ENCODE results near the gene TMEM187. TPM values are rescaled to one million over a fixed set of nuclear protein-coding genes. Genes with fewer than 3 reads are reported as not detected.

TMEM187 gene
- total and polyA plus RNA-seq, 12 donors = 4.0 to 29.2 (median 12.9) TPM

GRCh38 chrX:153953342-153953830, 19.2 kb upstream of the TMEM187 start:
- H3K27me3 ChIP-seq = no peaks in the 10 kb centered on the region
- peaks cover 0 to 9% of the 10 kb centered on the region in 2 donors for H3K4me1 ChIP-seq (replicated peaks in 1 of 2)
- H3K4me3 ChIP-seq = no peak overlapping the region
- TF ChIP-seq CTCF (IDR thresholded peaks at IDR 0.05) (peak; percentile 79 to 100 (median 98)), POLR2A (IDR thresholded peaks at IDR 0.05) (peak in 1 of 2 donors; percentile 27)
- 20 to 30% (median 25%) methylated on average over 10 to 33 of the region's 33 CpGs for WGBS, 4 donors
- peak; percentile 61 to 85 (median 76) for DNase-seq
- H3K9me3 ChIP-seq (replicated peaks in 1 of 3) = no peaks in the 10 kb centered on the region
- intact Hi-C loops (cut with DNase I) = no loop called here
- peaks cover 0 to 97% of the 10 kb centered on the region in 2 donors for H3K36me3 ChIP-seq (replicated peaks in 1 of 2)
- H3K27ac ChIP-seq = peak overlapping the region in 1 of 5 donors; percentile 8

GRCh38 chrX:153953892-153954557, 18.5 kb upstream of the TMEM187 start:
- no peak for DNase-seq
- 77 to 83% (median 80%) methylated on average over 9 to 33 of the region's 33 CpGs; no CpG with 5 or more reads in 1 of the 4 donors for WGBS, 4 donors
- Histone ChIP-seq H3K4me1 (replicated peaks in 1 of 2) (peaks cover 0 to 4% of the 10 kb centered on the region in 2 donors), H3K27ac (no peak overlapping the region), H3K27me3 (no peaks in the 10 kb centered on the region), H3K9me3 (replicated peaks in 1 of 3) (no peaks in the 10 kb centered on the region), H3K36me3 (replicated peaks in 1 of 2) (peaks cover 0 to 97% of the 10 kb centered on the region in 2 donors), H3K4me3 (no peak overlapping the region)
- no peak for TF ChIP-seq CTCF (IDR thresholded peaks at IDR 0.05)
- no peak for TF ChIP-seq POLR2A (IDR thresholded peaks at IDR 0.05)
- intact Hi-C loops (cut with DNase I) = no loop called here

GRCh38 chrX:153954558-153955227, 17.9 kb upstream of the TMEM187 start:
- no peaks in the 10 kb centered on the region for H3K27me3 ChIP-seq
- H3K4me1 ChIP-seq (replicated peaks in 1 of 2) = peaks cover 0 to 4% of the 10 kb centered on the region in 2 donors
- no peak overlapping the region for H3K27ac ChIP-seq
- WGBS, 4 donors = 91 to 96% (median 95%) methylated on average over 18 to 44 of the region's 44 CpGs
- intact Hi-C loops (cut with DNase I) = loop anchor here (5.0 kb wide), 2 partner anchors 187 to 192 kb away; partner anchors contain the start of gene PLXNB3 (in 1 of the 2)
- DNase-seq = no peak
- no peak overlapping the region for H3K4me3 ChIP-seq
- no peak for TF ChIP-seq POLR2A (IDR thresholded peaks at IDR 0.05)
- no peak for TF ChIP-seq CTCF (IDR thresholded peaks at IDR 0.05)
- H3K9me3 ChIP-seq (replicated peaks in 1 of 3) = no peaks in the 10 kb centered on the region
- peaks cover 0 to 97% of the 10 kb centered on the region in 2 donors for H3K36me3 ChIP-seq (replicated peaks in 1 of 2)

GRCh38 chrX:153955228-153955732, 17.3 kb upstream of the TMEM187 start:
- 81 to 86% (median 82%) methylated on average over 7 to 12 of the region's 12 CpGs; no CpG with 5 or more reads in 1 of the 4 donors for WGBS, 4 donors
- Histone ChIP-seq H3K27ac (no peak overlapping the region), H3K36me3 (replicated peaks in 1 of 2) (peaks cover 0 to 97% of the 10 kb centered on the region in 2 donors), H3K27me3 (no peaks in the 10 kb centered on the region), H3K4me3 (no peak overlapping the region), H3K4me1 (replicated peaks in 1 of 2) (peaks cover 0 to 4% of the 10 kb centered on the region in 2 donors), H3K9me3 (replicated peaks in 1 of 3) (no peaks in the 10 kb centered on the region)
- intact Hi-C loops (cut with DNase I) = loop anchor here (5.0 kb wide), 2 partner anchors 188 to 193 kb away; partner anchors contain the start of gene PLXNB3 (in 1 of the 2)
- TF ChIP-seq CTCF (IDR thresholded peaks at IDR 0.05) = no peak
- no peak for TF ChIP-seq POLR2A (IDR thresholded peaks at IDR 0.05)
- DNase-seq = no peak

All from adrenal gland (tissue), 12 donors.